GM19463 (cell line): ENCODE results near the gene HBZ.
"Not testable (repeated sequence)": the region's sequence is repeated elsewhere in the genome, so short reads cannot be mapped to it uniquely, and the experiment has no call there.

Experiments
- ATAC-seq: cut with Tn5 transposase; IDR thresholded peaks from one replicate; pipeline ENCODE4 v1.9.1; 2021; ENCODE audit warnings: mild to moderate bottlenecking, moderate library complexity; ENCODE audit not compliant: unreplicated experiment

Gene HBZ

GRCh38 chr16:133716-134115 is 18.7 kb upstream of the HBZ start:
- ATAC-seq, result no peak

DNA sequence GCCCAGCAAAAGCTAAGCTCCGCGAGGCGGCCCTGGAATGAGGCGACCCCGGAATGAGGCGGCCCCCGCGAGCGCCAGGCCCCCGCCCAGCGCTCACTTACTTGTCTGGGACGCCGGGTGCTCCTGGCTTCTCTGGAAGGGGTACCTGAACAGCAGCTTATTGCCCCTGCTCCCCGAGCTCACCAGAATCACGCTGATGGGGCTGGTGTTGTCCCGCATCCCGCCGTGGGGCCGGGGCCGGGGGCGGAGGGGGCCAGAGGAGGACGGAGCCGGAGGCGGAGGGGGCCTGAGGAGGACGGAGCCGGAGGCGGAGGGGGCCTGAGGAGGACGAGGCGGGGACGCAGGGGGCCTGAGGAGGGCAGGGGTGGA is 14.4 kb upstream of the HBZ start:
- no peak for ATAC-seq

DNA sequence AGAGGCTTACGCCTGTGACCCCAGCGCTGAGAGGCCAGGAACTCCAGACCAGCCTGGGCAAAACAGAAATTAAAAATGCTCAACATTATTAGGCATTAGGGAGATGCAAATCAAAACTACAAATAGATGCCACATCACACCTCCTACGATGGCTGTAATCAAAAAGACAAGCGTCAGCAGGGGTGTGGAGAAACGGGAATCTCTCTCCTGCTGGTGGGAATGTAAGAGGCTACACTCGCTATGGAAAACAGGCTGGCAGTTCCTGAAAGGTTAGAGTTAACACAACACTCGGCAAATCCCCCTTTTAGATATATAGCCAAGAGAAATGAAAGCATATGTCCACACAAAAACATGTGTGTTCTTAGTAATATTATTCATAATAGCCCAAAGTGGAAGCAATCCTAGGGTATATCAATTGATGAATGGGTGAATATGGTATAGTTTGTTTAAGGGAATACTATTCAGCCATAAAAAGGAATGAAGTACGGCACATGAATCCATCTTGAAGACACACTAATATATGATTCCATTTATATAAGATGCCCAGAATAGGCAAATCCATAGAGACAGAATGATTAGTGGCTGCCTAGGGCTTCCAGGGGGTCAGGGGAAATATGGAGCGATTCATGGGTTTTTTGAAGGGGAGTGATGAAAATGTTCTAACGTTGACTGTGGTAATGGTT is 12.1 kb upstream of the HBZ start:
- no peak for ATAC-seq

DNA sequence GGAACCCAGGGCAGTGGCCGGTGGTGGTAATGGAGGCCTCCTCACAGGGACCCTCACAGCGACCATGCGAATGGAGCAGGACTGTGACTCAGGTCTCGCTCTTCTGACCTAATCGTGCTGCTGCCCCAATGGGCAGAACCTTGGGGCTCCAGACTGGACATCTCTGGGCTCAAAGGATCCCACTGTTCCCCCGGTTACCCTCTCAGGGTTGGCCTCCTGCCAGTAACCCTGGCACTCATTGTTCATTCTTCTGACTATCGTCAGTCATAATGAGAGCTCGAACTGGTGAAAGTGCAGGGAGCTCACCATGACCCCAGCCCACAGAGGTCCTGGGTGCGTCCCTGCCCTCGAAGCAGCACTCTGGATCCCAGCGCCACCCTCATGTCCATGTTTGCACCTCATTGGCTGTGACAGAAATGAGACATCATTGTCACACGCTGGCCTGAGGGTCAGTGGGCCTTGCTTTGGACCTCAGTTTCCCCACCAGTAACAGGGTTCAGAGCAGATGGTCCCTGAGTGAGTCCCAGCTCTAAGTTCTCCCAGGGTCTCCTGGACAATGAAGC is 10.0 kb upstream of the HBZ start:
- no peak for ATAC-seq

DNA sequence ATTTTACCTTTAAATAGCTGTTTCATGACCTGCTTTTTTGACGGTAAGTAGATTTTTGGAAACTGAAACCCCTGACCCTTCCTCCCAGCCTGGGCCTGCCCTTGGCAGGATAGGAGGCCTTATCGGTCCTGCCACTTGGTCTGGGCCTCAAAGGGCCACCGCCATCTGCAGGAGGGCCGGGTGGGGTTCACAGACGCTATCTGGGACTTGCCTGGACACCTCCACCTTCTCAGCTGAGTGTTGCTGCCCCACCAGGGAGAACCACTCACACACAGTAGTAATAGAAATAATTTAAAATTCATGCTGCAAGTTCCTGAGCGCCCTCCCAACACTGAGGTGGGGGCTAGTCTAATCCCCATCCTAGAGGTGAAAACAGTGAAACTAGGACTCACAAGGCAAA is 9.4 kb upstream of the HBZ start:
- ATAC-seq, result no peak

- ATAC-seq, result no peak
Observed at GRCh38 chr16:143456-143855, 9.0 kb upstream of the HBZ start.

- no peak for ATAC-seq
Observed at GRCh38 chr16:144797-145252, 7.6 kb upstream of the HBZ start.

DNA sequence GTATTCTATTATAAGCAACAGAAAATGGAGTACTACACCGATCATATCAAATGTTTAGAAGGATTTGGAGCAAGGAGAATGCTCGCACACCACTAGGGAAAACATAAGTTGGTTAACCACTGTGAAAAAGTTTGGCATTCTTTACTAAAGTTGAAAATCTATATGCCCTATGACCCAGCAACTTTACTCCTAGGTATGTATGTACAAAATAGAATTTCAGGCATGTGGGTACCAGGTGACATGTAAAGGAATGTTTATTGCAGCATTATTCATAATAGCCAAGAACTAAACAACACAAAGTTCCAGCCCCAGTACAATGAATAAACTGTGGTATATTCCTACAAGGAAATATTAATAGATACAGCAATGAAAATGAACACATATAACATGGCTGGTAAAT is 5.8 kb upstream of the HBZ start:
- no peak for ATAC-seq

- ATAC-seq, result no peak
Observed at GRCh38 chr16:149024-149660, 3.3 kb upstream of the HBZ start.

GRCh38 chr16:153129-153521 is 681 bp downstream of the HBZ start:
- not testable (repeated sequence) for ATAC-seq

- ATAC-seq, result not testable (repeated sequence)
Observed at GRCh38 chr16:153550-154216, 1.2 kb downstream of the HBZ start.

GRCh38 chr16:154217-155030 is 2.0 kb downstream of the HBZ start:
- no peak for ATAC-seq

- ATAC-seq, result no peak
Observed at GRCh38 chr16:155031-155398, 2.6 kb downstream of the HBZ start.

DNA sequence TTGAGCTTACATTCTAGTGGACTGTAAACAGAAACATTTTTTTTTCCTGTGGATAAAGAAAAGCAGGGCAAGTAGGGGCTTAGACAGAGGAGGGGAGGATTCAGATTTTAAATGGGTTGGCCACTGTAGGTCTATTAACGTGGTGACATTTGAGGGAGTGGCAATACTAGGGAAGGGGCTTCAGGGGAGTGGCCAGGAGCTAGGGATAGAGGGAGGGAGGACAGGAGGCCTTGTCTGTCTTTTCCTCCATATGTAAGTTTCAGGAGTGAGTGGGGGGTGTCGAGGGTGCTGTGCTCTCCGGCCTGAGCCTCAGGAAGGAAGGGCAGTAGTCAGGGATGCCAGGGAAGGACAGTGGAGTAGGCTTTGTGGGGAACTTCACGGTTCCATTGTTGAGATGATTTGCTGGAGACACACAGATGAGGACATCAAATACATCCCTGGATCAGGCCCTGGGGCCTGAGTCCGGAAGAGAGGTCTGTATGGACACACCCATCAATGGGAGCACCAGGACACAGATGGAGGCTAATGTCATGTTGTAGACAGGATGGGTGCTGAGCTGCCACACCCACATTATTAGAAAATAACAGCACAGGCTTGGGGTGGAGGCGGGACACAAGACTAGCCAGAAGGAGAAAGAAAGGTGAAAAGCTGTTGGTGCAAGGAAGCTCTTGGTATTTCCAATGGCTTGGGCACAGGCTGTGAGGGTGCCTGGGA is 6.8 kb downstream of the HBZ start:
- ATAC-seq, result no peak

GRCh38 chr16:160242-160641 is 7.8 kb downstream of the HBZ start:
- ATAC-seq, result not testable (repeated sequence)

GRCh38 chr16:160691-161190 is 8.3 kb downstream of the HBZ start:
- no peak for ATAC-seq

- no peak for ATAC-seq
Observed at GRCh38 chr16:162271-162991, 10.0 kb downstream of the HBZ start.

GRCh38 chr16:163139-163538 is 10.7 kb downstream of the HBZ start:
- ATAC-seq, result not testable (repeated sequence)

DNA sequence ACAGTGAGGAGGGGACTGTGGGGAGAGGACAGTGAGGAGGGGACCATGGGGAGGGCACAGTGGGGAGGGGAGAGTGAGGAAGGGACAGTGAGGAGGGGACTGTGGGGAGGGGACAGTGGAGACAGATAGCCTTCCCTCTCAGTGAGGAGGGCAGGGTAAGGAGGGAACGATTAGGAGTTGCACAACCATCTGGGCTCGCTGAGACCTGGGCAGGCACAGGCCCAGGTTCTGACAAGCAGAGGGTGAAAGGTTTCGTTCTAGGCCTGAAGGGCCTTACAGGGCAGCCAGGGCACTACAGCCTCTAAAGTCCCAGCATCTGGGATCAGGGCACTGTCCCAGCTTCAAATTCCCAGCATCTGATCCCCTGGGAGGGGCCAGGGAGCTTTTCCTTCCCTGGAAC is 11.3 kb downstream of the HBZ start:
- ATAC-seq, result not testable (repeated sequence)
